ENCODE results near the gene SLC24A4. TPM values are rescaled to one million over a fixed set of nuclear protein-coding genes. Genes with fewer than 3 reads are reported as not detected.
A peak's percentile ranks its signal among the peaks of the same experiment; 100 is the strongest.

The SLC24A4 gene
- total RNA-seq, 1 donor from 2014 or later: 0.82 TPM

DNA sequence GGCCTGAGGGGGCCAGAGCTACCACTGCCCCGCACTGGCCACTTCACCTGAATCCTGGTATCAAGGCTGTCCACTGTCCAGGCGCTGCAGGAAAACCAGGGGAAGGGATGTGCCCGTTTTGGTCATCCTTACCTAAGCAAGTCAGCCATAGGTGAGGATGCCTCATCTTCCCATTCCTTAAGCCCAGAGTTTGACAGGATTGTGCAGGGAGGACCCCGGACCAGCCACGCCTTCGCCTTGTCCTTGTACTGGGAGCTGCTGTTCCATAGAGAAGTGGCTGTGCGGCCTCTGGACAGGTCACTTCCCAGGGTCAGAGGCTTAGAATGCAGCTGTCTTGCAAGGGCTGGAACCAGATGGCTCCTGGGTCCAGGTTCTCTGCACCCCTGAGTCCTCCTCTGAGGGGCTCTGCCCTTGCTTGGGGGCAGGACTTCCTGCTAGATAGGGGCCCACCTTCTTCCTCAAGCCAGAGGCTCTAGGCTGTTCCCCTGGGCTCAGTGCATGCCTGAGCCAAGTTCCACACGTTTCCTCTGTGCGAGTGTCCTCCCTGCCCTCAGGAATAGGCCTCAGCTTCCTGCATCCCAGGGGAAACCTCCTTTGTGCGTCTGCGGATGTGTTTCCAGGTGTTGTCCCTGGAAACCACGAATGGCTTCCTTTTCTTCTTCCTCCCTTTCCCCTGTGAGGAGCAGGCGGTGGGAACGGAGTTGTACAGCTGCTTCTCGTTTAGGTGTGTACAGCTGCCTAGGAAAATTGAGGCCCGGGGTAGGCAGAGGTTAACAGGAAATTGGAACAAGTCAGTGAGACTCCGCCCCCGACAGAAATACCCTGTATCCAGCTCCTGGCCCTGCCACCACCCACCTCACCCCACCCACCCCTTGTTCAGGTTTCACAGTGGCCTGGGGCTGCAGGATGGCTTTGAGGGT lies 136.3 kb downstream of the SLC24A4 start:
- DNase-seq (ENCODE audit: extremely low spot score, unreplicated experiment): peak; percentile 68
- H3K9me3 Mint-ChIP-seq: no peaks in the 10 kb centered on the region
- H3K27ac Mint-ChIP-seq: peak overlapping the region; percentile 39
- peaks cover 12% of the 10 kb centered on the region for H3K4me1 Mint-ChIP-seq (ENCODE audit: unreplicated experiment)
- TF ChIP-seq, protein P1, sequence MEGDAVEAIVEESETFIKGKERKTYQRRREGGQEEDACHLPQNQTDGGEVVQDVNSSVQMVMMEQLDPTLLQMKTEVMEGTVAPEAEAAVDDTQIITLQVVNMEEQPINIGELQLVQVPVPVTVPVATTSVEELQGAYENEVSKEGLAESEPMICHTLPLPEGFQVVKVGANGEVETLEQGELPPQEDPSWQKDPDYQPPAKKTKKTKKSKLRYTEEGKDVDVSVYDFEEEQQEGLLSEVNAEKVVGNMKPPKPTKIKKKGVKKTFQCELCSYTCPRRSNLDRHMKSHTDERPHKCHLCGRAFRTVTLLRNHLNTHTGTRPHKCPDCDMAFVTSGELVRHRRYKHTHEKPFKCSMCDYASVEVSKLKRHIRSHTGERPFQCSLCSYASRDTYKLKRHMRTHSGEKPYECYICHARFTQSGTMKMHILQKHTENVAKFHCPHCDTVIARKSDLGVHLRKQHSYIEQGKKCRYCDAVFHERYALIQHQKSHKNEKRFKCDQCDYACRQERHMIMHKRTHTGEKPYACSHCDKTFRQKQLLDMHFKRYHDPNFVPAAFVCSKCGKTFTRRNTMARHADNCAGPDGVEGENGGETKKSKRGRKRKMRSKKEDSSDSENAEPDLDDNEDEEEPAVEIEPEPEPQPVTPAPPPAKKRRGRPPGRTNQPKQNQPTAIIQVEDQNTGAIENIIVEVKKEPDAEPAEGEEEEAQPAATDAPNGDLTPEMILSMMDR (conservative IDR thresholded peaks at IDR 0.05): no peak
- no peaks in the 10 kb centered on the region for H3K36me3 Mint-ChIP-seq
- peak overlapping the region; percentile 39 for H3K4me3 Mint-ChIP-seq
- H3K27me3 Mint-ChIP-seq: peaks cover 3% of the 10 kb centered on the region

- TF ChIP-seq, protein P1 (conservative IDR thresholded peaks at IDR 0.05): peak; percentile 48
- H3K4me1 Mint-ChIP-seq (ENCODE audit: unreplicated experiment): peaks cover 12% of the 10 kb centered on the region
- H3K36me3 Mint-ChIP-seq: no peaks in the 10 kb centered on the region
- H3K27me3 Mint-ChIP-seq: peaks cover 3% of the 10 kb centered on the region
- peak; percentile 53 for DNase-seq (ENCODE audit: extremely low spot score, unreplicated experiment)
- no peaks in the 10 kb centered on the region for H3K9me3 Mint-ChIP-seq
- H3K4me3 Mint-ChIP-seq: no peak overlapping the region
- H3K27ac Mint-ChIP-seq: peak overlapping the region; percentile 39
These were observed 137.0 kb downstream of the SLC24A4 start for GRCh38 chr14:92459950-92460421.

DNA sequence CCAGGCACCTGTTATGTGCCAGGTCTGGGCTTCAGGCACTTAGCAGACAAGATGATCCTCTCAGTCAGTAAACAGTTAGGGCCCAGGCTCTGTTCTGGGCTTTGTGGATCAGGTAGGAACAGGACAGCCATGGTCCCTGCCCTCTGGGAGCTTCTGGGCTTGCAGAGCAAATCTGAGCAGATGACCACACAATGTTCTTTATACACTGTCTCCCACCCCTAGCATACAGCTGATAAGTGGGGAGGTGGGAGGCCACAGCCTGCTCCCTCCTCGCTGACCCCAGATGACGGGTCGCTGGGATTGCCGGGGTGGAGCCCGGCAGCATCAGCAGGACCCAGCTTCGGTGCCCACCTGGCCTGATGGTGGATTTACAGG lies 137.6 kb downstream of the SLC24A4 start:
- Mint-ChIP-seq H3K9me3 (no peaks in the 10 kb centered on the region), H3K27me3 (peaks cover 3% of the 10 kb centered on the region), H3K27ac (no peak overlapping the region), H3K36me3 (no peaks in the 10 kb centered on the region), H3K4me1 (ENCODE audit: unreplicated experiment) (peaks cover 12% of the 10 kb centered on the region), H3K4me3 (no peak overlapping the region)
- TF ChIP-seq, protein P1 (conservative IDR thresholded peaks at IDR 0.05): no peak
- peak; percentile 47 for DNase-seq (ENCODE audit: extremely low spot score, unreplicated experiment)

DNA sequence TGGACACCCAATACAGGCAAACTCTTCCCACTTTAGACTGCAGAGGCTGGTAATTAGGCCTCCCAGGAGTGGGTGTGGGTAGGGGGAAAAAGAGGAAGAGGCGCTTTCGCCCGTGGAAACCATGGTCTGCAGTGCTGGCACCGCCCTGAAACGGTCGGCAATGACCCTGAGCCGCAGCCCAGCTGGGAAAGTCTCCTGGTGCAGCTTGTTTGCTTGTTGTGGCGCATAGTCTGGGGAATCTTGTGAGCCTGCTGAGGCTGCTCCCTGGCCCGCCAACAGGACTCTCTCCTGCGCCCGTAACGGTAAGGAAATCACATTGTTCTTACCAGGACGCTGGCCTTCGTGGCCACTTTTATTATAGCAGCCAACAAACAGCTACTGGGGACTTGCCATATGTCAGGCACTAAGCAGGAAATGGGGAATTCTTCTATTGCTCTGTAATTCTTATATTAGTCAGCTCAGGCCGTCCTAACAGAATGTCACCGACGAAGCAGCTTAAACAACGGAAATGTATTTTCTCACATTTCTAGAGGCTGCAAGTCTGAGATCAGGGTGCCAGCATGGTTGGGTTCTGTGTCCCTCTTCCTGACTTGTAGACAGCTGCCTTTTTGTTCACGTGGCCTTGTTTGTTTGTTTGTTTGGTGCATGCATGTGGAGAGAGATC lies 138.1 kb downstream of the SLC24A4 start:
- H3K27ac Mint-ChIP-seq: no peak overlapping the region
- no peaks in the 10 kb centered on the region for H3K36me3 Mint-ChIP-seq
- peak; percentile 29 for DNase-seq (ENCODE audit: extremely low spot score, unreplicated experiment)
- TF ChIP-seq, protein P1 (conservative IDR thresholded peaks at IDR 0.05): no peak
- peaks cover 12% of the 10 kb centered on the region for H3K4me1 Mint-ChIP-seq (ENCODE audit: unreplicated experiment)
- no peak overlapping the region for H3K4me3 Mint-ChIP-seq
- H3K27me3 Mint-ChIP-seq: peaks cover 3% of the 10 kb centered on the region
- H3K9me3 Mint-ChIP-seq: no peaks in the 10 kb centered on the region

DNA sequence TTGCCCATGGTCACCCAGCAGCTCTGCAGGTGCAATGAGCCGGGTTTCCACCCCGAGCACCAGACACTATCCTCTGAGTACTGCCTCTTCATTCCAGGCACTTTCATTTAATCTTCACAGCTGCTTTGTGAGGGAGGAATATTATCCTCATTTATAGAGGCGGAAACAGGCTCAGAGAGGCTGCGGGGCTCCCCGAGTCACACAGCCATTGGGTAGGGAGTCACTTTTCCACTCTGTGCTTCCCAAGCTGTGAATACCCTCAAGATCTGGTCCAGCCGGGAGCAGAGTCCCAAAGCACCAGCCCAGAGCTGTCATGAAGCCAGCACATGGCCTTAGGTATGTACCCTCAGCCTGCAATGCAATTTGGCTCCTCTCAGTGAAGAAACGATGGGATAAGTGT lies 138.9 kb downstream of the SLC24A4 start:
- DNase-seq (ENCODE audit: extremely low spot score, unreplicated experiment): peak; percentile 53
- Mint-ChIP-seq H3K4me3 (no peak overlapping the region), H3K27ac (no peak overlapping the region), H3K27me3 (peaks cover 3% of the 10 kb centered on the region), H3K4me1 (ENCODE audit: unreplicated experiment) (peaks cover 12% of the 10 kb centered on the region), H3K36me3 (no peaks in the 10 kb centered on the region), H3K9me3 (no peaks in the 10 kb centered on the region)
- TF ChIP-seq, protein P1 (conservative IDR thresholded peaks at IDR 0.05): no peak
